Esophagus squamous epithelium (tissue), 5 donors: ENCODE data around the gene DNAL1. TPM values are rescaled to one million over a fixed set of nuclear protein-coding genes. Genes with fewer than 3 reads are reported as not detected.

Experiments
- DNase-seq: peaks from one replicate; lab custom pipeline; 2025; lab: John Stamatoyannopoulos, UW
- H3K27ac ChIP-seq, 4 donors: fragments of 200-600 bp; sonication (generic); one replicate each; pipeline ENCODE4 v1.5.1; 2016 to 2019; ENCODE audit warnings: mild to moderate bottlenecking in 1 of 4
- H3K27me3 ChIP-seq, 4 donors: fragments of 200-600 bp; sonication (generic); 1 replicate in 3 of 4; 2 replicates in 1 of 4; pipeline versions ENCODE4 v1.5.1 to v1.6.0; 2017 to 2021; ENCODE audit warnings: antibody characterized with exemption in 1 of 4
- H3K36me3 ChIP-seq, 3 donors: fragments of 200-600 bp; sonication (generic); one replicate each; pipeline ENCODE4 v1.5.1; 2016 to 2019
- H3K4me1 ChIP-seq, 3 donors: fragments of 200-600 bp; sonication (generic); one replicate each; pipeline ENCODE4 v1.5.1; 2017 to 2019
- H3K4me3 ChIP-seq, 4 donors: fragments of 200-600 bp; sonication (generic); 1 replicate in 3 of 4; 2 replicates in 1 of 4; pipeline ENCODE4 v1.5.1; 2016 to 2019; ENCODE audit warnings: mild to moderate bottlenecking in 2 of 4, moderate library complexity in 1 of 4
- H3K9me3 ChIP-seq, 3 donors: fragments of 200-600 bp; sonication (generic); one replicate each; pipeline ENCODE4 v1.5.1; 2016 to 2019
- POLR2A ChIP-seq, 4 donors: fragments of 450-650 bp; IDR thresholded peaks; one replicate each; pipeline ENCODE4 v1.6.1; 2017; ENCODE audit warnings: antibody characterized with exemption in 4 of 4, mild to moderate bottlenecking in 4 of 4, moderate library complexity in 3 of 4
- WGBS, 2 donors: methylation state at CpG; one replicate each; pipeline ENCODE4 v1.1.5; 2018; 5-methylcytosine and 5-hydroxymethylcytosine counted together
- intact Hi-C: fragments of 100-400 bp; cut with DNase I; formaldehyde crosslinking; loops from one replicate; pipeline ENCODE4 v1.15.0; 2022
- total RNA-seq, 4 donors: library from RNA; depleted of rRNA; stranded (reverse); fragments of >200 nt; gene quantifications; one replicate each; pipeline ENCODE4 v1.1.0, GENCODE V29; 2016
- TF ChIP-seq, protein P1 (sequence below), 6 experiments: fragments of 450-650 bp in 4 of 6; fragments of 200-600 bp in 2 of 6; sonication (generic) in 2 of 6; IDR thresholded peaks; one replicate each; pipeline ENCODE4 v1.5.1; 2016 to 2019; ENCODE audit warnings: antibody characterized with exemption in 6 of 6, mild to moderate bottlenecking in 4 of 6, moderate library complexity in 4 of 6
- donor health status: DM: yes; HTN: yes; CAD: no.

Gene DNAL1
- total RNA-seq, 4 donors from 2014 or later = 1.8 to 6.4 (median 4.1) TPM

DNA sequence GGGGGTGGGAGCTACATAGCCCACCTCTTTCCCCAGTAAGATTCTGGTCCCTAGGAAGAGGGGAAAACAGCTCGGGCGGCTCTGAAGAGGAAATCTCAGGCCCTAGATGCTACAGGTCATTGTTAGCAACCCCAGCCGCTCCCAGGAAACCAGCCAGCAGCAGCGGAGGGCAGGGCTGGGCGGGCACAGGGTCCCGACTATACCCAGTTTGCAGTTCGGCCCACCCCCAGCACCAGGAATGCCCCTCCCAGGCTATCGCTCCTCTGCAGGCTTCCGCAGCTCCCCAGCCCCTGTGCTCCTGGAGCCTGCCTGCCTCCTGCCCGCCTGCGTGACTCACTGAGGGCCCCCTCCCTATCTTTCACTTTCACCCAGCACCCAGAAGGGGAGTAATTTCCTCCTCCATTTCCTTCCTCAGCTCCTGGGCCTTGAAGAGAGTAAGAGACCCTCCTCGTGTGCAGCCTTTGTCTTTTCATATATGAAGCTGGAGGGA, 96.6 kb downstream of the DNAL1 start:
- Histone ChIP-seq H3K36me3 (peaks cover 21 to 36% (median 21%) of the 10 kb centered on the region in 3 donors), H3K27ac (peak overlapping the region; percentile 85 to 100 (median 94)), H3K4me3 (peak overlapping the region in 3 of 4 donors; percentile 27 to 58 (median 33)), H3K4me1 (peaks cover 73 to 84% (median 74%) of the 10 kb centered on the region in 3 donors), H3K27me3 (no peaks in the 10 kb centered on the region), H3K9me3 (no peaks in the 10 kb centered on the region)
- intact Hi-C loops = no loop called here
- TF ChIP-seq, protein P1, sequence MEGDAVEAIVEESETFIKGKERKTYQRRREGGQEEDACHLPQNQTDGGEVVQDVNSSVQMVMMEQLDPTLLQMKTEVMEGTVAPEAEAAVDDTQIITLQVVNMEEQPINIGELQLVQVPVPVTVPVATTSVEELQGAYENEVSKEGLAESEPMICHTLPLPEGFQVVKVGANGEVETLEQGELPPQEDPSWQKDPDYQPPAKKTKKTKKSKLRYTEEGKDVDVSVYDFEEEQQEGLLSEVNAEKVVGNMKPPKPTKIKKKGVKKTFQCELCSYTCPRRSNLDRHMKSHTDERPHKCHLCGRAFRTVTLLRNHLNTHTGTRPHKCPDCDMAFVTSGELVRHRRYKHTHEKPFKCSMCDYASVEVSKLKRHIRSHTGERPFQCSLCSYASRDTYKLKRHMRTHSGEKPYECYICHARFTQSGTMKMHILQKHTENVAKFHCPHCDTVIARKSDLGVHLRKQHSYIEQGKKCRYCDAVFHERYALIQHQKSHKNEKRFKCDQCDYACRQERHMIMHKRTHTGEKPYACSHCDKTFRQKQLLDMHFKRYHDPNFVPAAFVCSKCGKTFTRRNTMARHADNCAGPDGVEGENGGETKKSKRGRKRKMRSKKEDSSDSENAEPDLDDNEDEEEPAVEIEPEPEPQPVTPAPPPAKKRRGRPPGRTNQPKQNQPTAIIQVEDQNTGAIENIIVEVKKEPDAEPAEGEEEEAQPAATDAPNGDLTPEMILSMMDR (IDR thresholded peaks at IDR 0.05) = peak in 1 of 6 experiments; percentile 9
- TF ChIP-seq POLR2A (IDR thresholded peaks at IDR 0.05) = peak in 1 of 4 donors; percentile 11
- no peak for DNase-seq
- WGBS, 2 donors = 0 to 3% methylated on average over 7 to 11 of the region's 12 CpGs

DNA sequence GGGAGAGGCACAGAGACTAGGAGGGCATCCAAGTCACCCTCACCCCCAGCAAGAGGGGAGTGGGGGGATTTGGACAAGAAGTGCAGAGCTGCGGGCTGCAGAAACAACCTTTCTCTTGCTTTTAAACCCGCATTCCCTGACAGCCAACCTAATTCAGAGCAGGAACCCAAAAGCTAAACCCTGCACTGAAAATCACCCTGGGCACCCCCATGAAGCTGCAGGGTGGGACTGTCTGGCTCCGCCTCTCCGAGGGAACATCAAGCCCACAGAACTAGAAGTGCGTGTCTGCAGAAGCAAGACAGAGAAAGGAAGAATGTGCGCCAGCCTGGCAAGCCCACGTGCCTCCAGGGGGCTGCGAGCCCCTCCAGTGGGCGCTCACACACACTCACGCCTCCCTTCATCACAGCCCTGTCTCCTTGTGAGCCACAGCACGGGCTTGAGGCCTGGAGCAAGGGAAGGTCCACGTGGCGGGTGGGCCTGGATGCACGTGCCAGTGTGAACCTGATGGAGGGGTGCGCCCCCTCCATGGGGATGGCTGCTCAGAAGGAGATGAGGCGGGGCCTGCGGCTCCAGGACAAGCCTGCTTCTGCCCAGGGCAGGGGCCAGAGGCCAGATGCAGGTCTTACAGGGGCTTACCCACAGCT, 97.2 kb downstream of the DNAL1 start:
- intact Hi-C loops = no loop called here
- H3K36me3 ChIP-seq = peaks cover 15 to 30% (median 21%) of the 10 kb centered on the region in 3 donors
- WGBS, 2 donors = 7 to 8% methylated on average over 2 of the region's 17 CpGs
- H3K27me3 ChIP-seq = no peaks in the 10 kb centered on the region
- H3K4me3 ChIP-seq = peak overlapping the region in 3 of 4 donors; percentile 27 to 58 (median 33)
- H3K4me1 ChIP-seq = peaks cover 79 to 90% (median 80%) of the 10 kb centered on the region in 3 donors
- H3K9me3 ChIP-seq = no peaks in the 10 kb centered on the region
- peak overlapping the region; percentile 85 to 100 (median 94) for H3K27ac ChIP-seq
- DNase-seq = no peak
- TF ChIP-seq, protein P1 (IDR thresholded peaks at IDR 0.05) = no peak
- no peak for TF ChIP-seq POLR2A (IDR thresholded peaks at IDR 0.05)

GRCh38 chr14:73742520-73743238, 97.9 kb downstream of the DNAL1 start:
- 31 to 47% methylated on average over 6 of the region's 6 CpGs for WGBS, 2 donors
- intact Hi-C loops = no loop called here
- TF ChIP-seq, protein P1 (IDR thresholded peaks at IDR 0.05) = no peak
- no peak for TF ChIP-seq POLR2A (IDR thresholded peaks at IDR 0.05)
- peak overlapping the region; percentile 85 to 100 (median 94) for H3K27ac ChIP-seq
- DNase-seq = no peak
- H3K36me3 ChIP-seq = peaks cover 12 to 24% (median 21%) of the 10 kb centered on the region in 3 donors
- no peaks in the 10 kb centered on the region for H3K27me3 ChIP-seq
- H3K4me3 ChIP-seq = peak overlapping the region in 1 of 4 donors; percentile 33
- H3K9me3 ChIP-seq = no peaks in the 10 kb centered on the region
- H3K4me1 ChIP-seq = peaks cover 86 to 97% (median 86%) of the 10 kb centered on the region in 3 donors

- no peaks in the 10 kb centered on the region for H3K27me3 ChIP-seq
These were observed 98.7 kb downstream of the DNAL1 start for GRCh38 chr14:73743431-73743931.

More at GRCh38 chr14:73743431-73743931, 98.7 kb downstream of the DNAL1 start:
- WGBS, 2 donors = 19% methylated on average over 6 of the region's 11 CpGs
- Histone ChIP-seq H3K9me3 (no peaks in the 10 kb centered on the region), H3K4me3 (peak overlapping the region in 1 of 4 donors; percentile 4), H3K4me1 (peaks cover 87 to 100% (median 93%) of the 10 kb centered on the region in 3 donors), H3K27ac (peak overlapping the region; percentile 85 to 100 (median 94)), H3K36me3 (peaks cover 7 to 16% (median 15%) of the 10 kb centered on the region in 3 donors)
- no peak for DNase-seq
- no peak for TF ChIP-seq POLR2A (IDR thresholded peaks at IDR 0.05)
- TF ChIP-seq, protein P1 (IDR thresholded peaks at IDR 0.05) = no peak
- intact Hi-C loops = no loop called here
